A375 (cell line): ENCODE measurements around the gene FICD. TPM values are rescaled to one million over a fixed set of nuclear protein-coding genes. Genes with fewer than 3 reads are reported as not detected.

Experiments used
- total RNA-seq: library from RNA; depleted of rRNA; stranded (reverse); fragments of >200 nt; shearing (Covaris generic); gene quantifications from 2 replicates; pipeline ENCODE4 v1.2.3, GENCODE V29; 2014; rRNA removed

FICD gene
- total RNA-seq, result 3.6 and 5.0 TPM in 2 replicates

DNA sequence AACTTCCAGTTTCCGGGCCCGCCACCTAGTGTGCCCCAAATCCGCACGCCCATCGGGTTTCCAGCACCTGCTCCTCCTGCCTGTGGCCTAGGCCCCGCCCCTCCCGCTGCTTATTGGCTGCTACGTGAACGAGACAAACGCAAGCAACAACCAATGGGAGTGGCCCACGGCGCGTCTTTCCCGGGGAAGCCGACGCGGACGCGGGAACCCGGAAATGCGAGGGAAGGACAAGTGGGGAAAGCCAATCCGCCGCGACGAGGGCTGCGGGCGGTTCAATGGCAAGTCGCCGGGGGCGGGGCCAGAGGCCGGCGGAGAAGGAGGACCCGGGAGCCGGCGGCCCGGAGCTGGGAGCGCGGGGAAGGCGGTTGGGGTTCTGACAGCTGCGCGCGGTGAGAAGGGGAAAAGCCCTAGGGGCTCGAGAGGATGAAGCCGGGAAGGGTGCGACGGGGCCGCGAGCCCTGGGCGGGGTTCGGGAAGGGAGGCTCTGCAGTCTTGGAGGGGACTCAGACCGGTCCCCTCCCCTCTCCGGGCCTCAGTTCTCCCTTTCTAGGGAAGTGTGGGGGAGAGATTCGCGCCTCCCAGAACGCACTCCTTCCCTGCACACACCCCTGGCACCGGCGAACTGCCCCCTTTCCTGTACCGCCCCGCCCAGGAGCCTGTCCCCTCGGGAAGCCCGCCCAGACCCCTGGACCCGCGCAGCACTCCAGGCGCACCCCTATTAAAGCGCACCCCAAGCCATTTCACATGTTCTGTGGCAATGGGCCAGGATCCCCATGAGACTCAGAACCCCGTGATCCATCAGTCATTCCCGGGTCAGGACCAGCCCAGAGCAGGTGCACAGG lies at the start of gene FICD:
Gene FICD (plus strand): TSS at position 305 of the 842 bp plus-strand sequence. CDS start 1,696 bp downstream, outside the sequence.

DNA sequence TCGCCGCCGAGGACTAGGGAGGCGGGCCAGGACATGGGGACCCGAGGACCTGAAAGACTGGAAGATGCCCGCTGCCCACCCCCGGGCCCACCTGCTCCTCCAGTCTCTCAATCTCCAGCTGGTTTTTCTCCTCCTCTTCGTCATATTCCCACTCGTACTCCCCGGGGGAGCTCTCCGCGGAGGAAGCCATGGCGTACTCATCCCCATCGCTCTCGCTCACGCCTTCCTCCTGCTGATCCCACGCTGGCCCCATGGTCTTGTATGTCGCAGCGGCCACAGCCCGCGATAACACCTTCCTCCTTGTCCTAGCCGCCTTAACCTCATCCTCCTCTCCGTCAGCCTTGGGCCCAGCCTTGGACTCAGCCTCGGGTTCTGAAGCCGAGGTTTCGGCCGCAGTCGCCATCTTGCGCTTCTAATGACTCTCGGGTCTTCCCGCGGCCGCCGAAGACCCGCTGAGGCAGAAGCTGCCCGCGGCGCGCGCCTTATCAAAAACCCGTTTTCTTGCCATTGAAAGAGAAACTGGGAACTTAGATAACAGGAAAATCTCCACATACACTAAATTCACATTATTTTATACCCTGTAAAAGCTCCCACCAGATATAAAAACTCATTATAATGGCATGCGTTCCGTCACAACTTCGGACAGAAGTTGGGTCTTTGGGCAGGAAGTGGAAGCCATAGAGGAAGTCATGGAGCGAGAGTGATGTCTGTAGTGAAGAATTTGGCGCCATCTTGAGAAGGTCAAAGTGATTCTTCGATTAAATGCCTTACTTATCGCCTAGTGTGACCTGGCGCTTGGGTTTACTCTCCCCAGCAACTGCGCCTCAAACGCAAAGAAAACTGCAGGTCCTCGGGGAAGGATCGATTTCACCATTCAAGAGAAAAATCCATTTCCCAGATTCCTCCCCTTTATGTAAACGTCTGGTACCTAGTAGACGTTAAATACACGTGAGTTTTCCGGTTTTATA lies 46.0 kb downstream of the FICD start, which contains the start of gene SART3:
Gene SART3 (minus strand): TSS at position 422 of the 968 bp plus-strand sequence. CDS start 19 bp downstream, at position 403.

DNA sequence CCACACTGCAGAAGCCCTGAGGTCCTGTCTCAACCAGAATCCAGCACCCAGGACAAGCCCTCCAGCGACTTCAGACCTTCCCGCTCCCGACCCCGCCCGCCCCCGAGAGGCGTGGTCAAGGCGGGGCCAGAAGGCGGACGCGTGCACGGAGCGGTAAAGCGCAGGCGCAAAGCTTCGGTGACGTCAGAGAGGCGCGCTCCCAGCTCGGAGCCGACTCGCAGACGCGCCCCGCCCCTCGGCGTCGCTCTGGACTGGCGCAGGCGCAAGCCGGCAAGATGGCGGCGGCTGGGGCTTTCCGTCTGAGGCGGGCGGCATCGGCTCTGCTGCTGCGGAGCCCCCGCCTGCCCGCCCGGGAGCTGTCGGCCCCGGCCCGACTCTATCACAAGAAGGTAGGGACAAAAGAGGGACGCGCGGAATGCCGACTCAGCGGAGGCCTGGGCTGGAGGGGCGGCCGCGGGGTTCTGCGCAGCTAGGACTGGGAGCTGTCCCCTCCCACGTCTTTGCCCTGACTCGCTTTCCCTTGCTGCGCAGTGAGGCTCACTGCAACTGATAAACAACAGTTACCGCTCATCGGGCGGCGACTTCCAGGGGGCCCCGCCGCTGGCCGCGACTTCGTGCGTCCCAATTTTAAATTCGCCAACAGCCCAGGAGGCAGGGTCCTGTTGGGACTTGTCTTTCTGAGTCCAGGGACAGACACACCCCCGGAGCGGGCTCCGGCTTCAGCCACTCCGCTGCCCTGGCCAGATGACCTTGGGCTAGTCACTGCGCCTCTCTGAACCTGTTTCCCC lies 47.5 kb downstream of the FICD start, which contains the start of gene ISCU:
Gene ISCU (plus strand): TSS at position 249 of the 788 bp plus-strand sequence. CDS start 27 bp downstream, at position 276.

Other genes starting within 250 kb of the FICD start
- gene CMKLR1, start 176.0 kb upstream of the FICD start, total RNA-seq, result 0.21 and 0.23 TPM in 2 replicates
- gene SART3, start 45.9 kb downstream of the FICD start, total RNA-seq, result 162 and 164 TPM in 2 replicates
- 73.0 and 81.1 TPM in 2 replicates for gene ISCU, start 47.3 kb downstream of the FICD start, total RNA-seq
- not detected in 2 replicates for gene TMEM119, start 82.8 kb downstream of the FICD start, total RNA-seq
- gene SELPLG, start 118.6 kb downstream of the FICD start, total RNA-seq, result 0.40 and 0.68 TPM in 2 replicates
- gene CORO1C, start 216.2 kb downstream of the FICD start, total RNA-seq, result 56.0 and 86.6 TPM in 2 replicates